GM19023 (cell line): ENCODE data around the gene CUTC.
"Not testable (repeated sequence)": the region's sequence is repeated elsewhere in the genome, so short reads cannot be mapped to it uniquely, and the experiment has no call there.

ENCODE experiments used
- ATAC-seq: cut with Tn5 transposase; IDR thresholded peaks from one replicate; pipeline ENCODE4 v1.9.1; 2021; ENCODE audit warnings: mild to moderate bottlenecking, moderate library complexity; ENCODE audit not compliant: unreplicated experiment

Gene CUTC

GRCh38 chr10:99732033-99732842 is at the start of gene CUTC, which contains the start of gene COX15:
Gene CUTC (plus strand): TSS chr10:99732234. CDS start chr10:99732349, 115 bp downstream.
Gene COX15 (minus strand): TSS chr10:99732127. CDS start chr10:99732049, 78 bp downstream.
- ATAC-seq, result peak; percentile 90

- no peak for ATAC-seq
Observed at GRCh38 chr10:99682752-99683151, 49.3 kb upstream of the CUTC start.

GRCh38 chr10:99685597-99685967 is 46.5 kb upstream of the CUTC start:
- peak; percentile 79 for ATAC-seq

- ATAC-seq, result no peak
Observed at GRCh38 chr10:99689461-99689860, 42.6 kb upstream of the CUTC start.

- ATAC-seq, result no peak
Observed at GRCh38 chr10:99693933-99694583, 38.0 kb upstream of the CUTC start.

GRCh38 chr10:99695761-99696160 is 36.3 kb upstream of the CUTC start:
- no peak for ATAC-seq

- no peak for ATAC-seq
Observed at GRCh38 chr10:99698504-99699080, 33.4 kb upstream of the CUTC start.

GRCh38 chr10:99700649-99701048 is 31.4 kb upstream of the CUTC start:
- ATAC-seq, result no peak

GRCh38 chr10:99708428-99709012 is 23.5 kb upstream of the CUTC start:
- no peak for ATAC-seq

GRCh38 chr10:99709480-99710229 is 22.4 kb upstream of the CUTC start:
- ATAC-seq, result peak; percentile 83

GRCh38 chr10:99711129-99711719 is 20.8 kb upstream of the CUTC start:
- ATAC-seq, result no peak

GRCh38 chr10:99714446-99714845 is 17.6 kb upstream of the CUTC start:
- ATAC-seq, result no peak

GRCh38 chr10:99720387-99720786 is 11.6 kb upstream of the CUTC start:
- ATAC-seq, result no peak

- no peak for ATAC-seq
Observed at GRCh38 chr10:99730026-99730425, 2.0 kb upstream of the CUTC start.

GRCh38 chr10:99731306-99732032 is 565 bp upstream of the CUTC start:
- ATAC-seq, result peak; percentile 41

- ATAC-seq, result no peak
Observed at GRCh38 chr10:99733366-99733765, 1.3 kb downstream of the CUTC start.

GRCh38 chr10:99734111-99734510 is 2.1 kb downstream of the CUTC start:
- not testable (repeated sequence) for ATAC-seq

- no peak for ATAC-seq
Observed at GRCh38 chr10:99740260-99740659, 8.2 kb downstream of the CUTC start.

- no peak for ATAC-seq
Observed at GRCh38 chr10:99740933-99741559, 9.0 kb downstream of the CUTC start.
